OCI-LY3 (cell line): ENCODE data around the gene RNF175.

ENCODE experiments used
- EZH2phosphoT487 ChIP-seq: fragments of 200-600 bp; shearing (Covaris generic); IDR thresholded peaks from 2 replicates; pipeline ENCODE4 v1.6.1; 2018; ENCODE audit warnings: antibody characterized with exemption, mixed run types, low read depth
- TF ChIP-seq, protein P1 (sequence below): fragments of 200-600, 300-600 bp; sonication (generic); IDR thresholded peaks from 2 replicates; pipeline ENCODE4 v1.5.1; 2014; ENCODE audit warnings: antibody characterized with exemption, low read length, low read depth

DNA sequence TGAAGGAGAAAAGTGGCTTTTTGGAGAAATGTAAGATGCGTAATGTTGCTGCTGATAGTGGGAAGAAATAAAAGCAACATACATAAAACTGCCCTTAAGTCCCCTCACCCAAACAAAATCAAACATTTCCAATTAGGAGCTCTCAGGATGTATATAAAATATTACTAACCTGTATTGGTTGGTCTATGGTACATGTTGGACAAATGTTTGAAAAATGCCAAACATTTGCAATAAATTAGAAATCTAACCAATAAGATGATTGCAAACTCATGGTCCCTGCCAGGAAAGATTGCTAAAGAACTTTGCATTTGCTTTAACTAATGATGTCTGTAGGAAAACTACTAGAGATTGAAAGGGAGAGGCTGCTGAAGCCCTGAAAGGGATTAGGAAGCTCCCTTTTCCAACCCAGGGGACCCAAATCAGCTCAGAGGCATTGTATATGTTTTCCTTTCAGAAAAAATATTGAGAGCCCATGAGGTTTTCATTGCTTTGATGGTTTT lies 27.3 kb upstream of the RNF175 start:
- TF ChIP-seq, protein P1, sequence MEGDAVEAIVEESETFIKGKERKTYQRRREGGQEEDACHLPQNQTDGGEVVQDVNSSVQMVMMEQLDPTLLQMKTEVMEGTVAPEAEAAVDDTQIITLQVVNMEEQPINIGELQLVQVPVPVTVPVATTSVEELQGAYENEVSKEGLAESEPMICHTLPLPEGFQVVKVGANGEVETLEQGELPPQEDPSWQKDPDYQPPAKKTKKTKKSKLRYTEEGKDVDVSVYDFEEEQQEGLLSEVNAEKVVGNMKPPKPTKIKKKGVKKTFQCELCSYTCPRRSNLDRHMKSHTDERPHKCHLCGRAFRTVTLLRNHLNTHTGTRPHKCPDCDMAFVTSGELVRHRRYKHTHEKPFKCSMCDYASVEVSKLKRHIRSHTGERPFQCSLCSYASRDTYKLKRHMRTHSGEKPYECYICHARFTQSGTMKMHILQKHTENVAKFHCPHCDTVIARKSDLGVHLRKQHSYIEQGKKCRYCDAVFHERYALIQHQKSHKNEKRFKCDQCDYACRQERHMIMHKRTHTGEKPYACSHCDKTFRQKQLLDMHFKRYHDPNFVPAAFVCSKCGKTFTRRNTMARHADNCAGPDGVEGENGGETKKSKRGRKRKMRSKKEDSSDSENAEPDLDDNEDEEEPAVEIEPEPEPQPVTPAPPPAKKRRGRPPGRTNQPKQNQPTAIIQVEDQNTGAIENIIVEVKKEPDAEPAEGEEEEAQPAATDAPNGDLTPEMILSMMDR, result no peak
- TF ChIP-seq EZH2phosphoT487, result no peak
